K562 (cell line): Measurements from ENCODE around the gene HNRNPLL. TPM values are rescaled to one million over a fixed set of nuclear protein-coding genes. Genes with fewer than 3 reads are reported as not detected.

Experiments used
- ATAC-seq: fragments of 200-7000 bp; cut with Tn5 transposase; 3 replicates; pipeline ENCODE4 v1.9.1; 2020; ENCODE audit warnings: moderate library complexity
- BruUV-seq: library from RNA; stranded (reverse); fragments of 400-500 nt; replicated peaks from 2 replicates; lab custom pipeline; 2021; lab: Mats Ljungman, UMichigan
- CTCF ChIA-PET: fragments of 300-600 bp; formaldehyde crosslinking; extraction: SDS; loops from one replicate; lab custom pipeline; 2021; ENCODE audit warnings: low intra/inter-chr PET ratio; lab: Yijun Ruan, JAX
- POLR2A ChIA-PET: fragments of 300-600, 350-650 bp; sonication (Branson Sonifier 250); formaldehyde crosslinking; extraction: SDS; loops from one replicate; lab custom pipeline; 2021; ENCODE audit warnings: antibody characterized with exemption, inconsistent platforms; lab: Yijun Ruan, JAX
- DNase-seq, 4 experiments: peaks; one replicate each; pipeline versions ENCODE4 v3.0.0 to v3.0.0-alpha.2; 2011 to 2018; ENCODE audit warnings: low spot score in 3 of 4, mixed read lengths in 3 of 4; ENCODE audit errors: extremely low read depth in 1 of 4
- FAIRE-seq: peaks from 2 replicates; lab custom pipeline; 2011; peaks lifted over from hg19 to GRCh38; lab: Jason Lieb, UNC
- H2AFZ ChIP-seq: 2 replicates; pipeline ENCODE4 v1.6.0; 2011; ENCODE audit warnings: low read depth, low read length, control low read depth, inconsistent platforms
- H3K27ac ChIP-seq: fragments of 200-600 bp; 3 replicates; pipeline ENCODE4 v1.8.0; 2011; ENCODE audit warnings: low read depth, mild to moderate bottlenecking, control low read depth, inconsistent platforms, low read length, moderate library complexity, mixed read lengths; ENCODE audit errors: extremely low read depth
- H3K27me3 ChIP-seq, 2 experiments: fragments of 300-600 bp in 1 of 2; 2 replicates in 1 of 2; 3 replicates in 1 of 2; pipeline versions ENCODE4 v1.6.0 to v1.8.0; 2011; ENCODE audit warnings: inconsistent platforms in 2 of 2, low read length in 2 of 2, mild to moderate bottlenecking in 1 of 2, mixed read lengths in 1 of 2, moderate library complexity in 1 of 2; ENCODE audit not compliant: control insufficient read depth in 2 of 2, insufficient read depth in 2 of 2
- H3K36me3 ChIP-seq: fragments of 300-600 bp; 3 replicates; pipeline ENCODE4 v1.8.0; 2011; ENCODE audit warnings: mild to moderate bottlenecking, low read length, inconsistent platforms; ENCODE audit not compliant: control insufficient read depth, insufficient read depth
- H3K4me1 ChIP-seq, 2 experiments: fragments of 200-600 bp in 1 of 2; replicated peaks in 1 of 2; 2 replicates in 1 of 2; 3 replicates in 1 of 2; pipeline versions ENCODE4 v1.5.1 to v1.8.0; 2011; ENCODE audit warnings: inconsistent platforms in 2 of 2, low read length in 2 of 2, mild to moderate bottlenecking in 1 of 2, mixed read lengths in 1 of 2, moderate library complexity in 1 of 2; ENCODE audit not compliant: control insufficient read depth in 2 of 2, insufficient read depth in 2 of 2
- H3K4me2 ChIP-seq: 2 replicates; pipeline ENCODE4 v1.6.1; 2011; ENCODE audit warnings: low read length, control low read depth, inconsistent platforms, mixed read lengths; ENCODE audit not compliant: insufficient read depth
- H3K4me3 ChIP-seq: fragments of 200-600 bp; sonication (generic), shearing (Covaris generic); 2 replicates; pipeline ENCODE4 v1.5.1; 2016; ENCODE audit warnings: control low read depth, inconsistent platforms
- H3K79me2 ChIP-seq: fragments of 200-600 bp; 3 replicates; pipeline ENCODE4 v1.8.0; 2011; ENCODE audit warnings: low read length, inconsistent platforms; ENCODE audit not compliant: control insufficient read depth, insufficient read depth
- H3K9ac ChIP-seq, 2 experiments: 2 replicates each; pipeline versions ENCODE4 v1.6.0 to v1.6.1; 2011; ENCODE audit warnings: low read depth in 2 of 2, low read length in 2 of 2, control low read depth in 1 of 2, inconsistent platforms in 1 of 2, mild to moderate bottlenecking in 1 of 2, mixed read lengths in 1 of 2; ENCODE audit not compliant: insufficient read depth in 1 of 2
- H3K9me1 ChIP-seq: one replicate; pipeline ENCODE4 v1.6.0; 2011; ENCODE audit warnings: inconsistent platforms, mild to moderate bottlenecking, low read length, moderate library complexity; ENCODE audit not compliant: control insufficient read depth, insufficient read depth
- H3K9me3 ChIP-seq: replicated peaks from 2 replicates; pipeline ENCODE4 v1.5.1; 2011; ENCODE audit warnings: low read depth, low read length, inconsistent platforms; ENCODE audit not compliant: control insufficient read depth, insufficient read depth
- H4K20me1 ChIP-seq: replicated peaks from 2 replicates; pipeline ENCODE4 v1.6.1; 2011; ENCODE audit warnings: low read length, inconsistent platforms, mixed read lengths; ENCODE audit not compliant: control insufficient read depth, insufficient read depth
- CBX2 ChIP-seq: fragments of 200-600 bp; sonication (generic); IDR thresholded peaks from one replicate; pipeline ENCODE4 v1.6.1; 2012; ENCODE audit warnings: mild to moderate bottlenecking, low read length, inconsistent platforms; ENCODE audit not compliant: insufficient read depth, poor library complexity, severe bottlenecking
- DMBX1 ChIP-seq: fragments of 250-450 bp; sonication (Bioruptor Pico); IDR thresholded peaks from 2 replicates; pipeline ENCODE4 v1.8.0; 2022; ENCODE audit warnings: inconsistent platforms, mild to moderate bottlenecking, moderate library complexity, borderline replicate concordance
- FUS ChIP-seq: fragments of 200-400 bp; formaldehyde crosslinking; optimal IDR thresholded peaks from 2 replicates; pipeline ENCODE3; 2017; ENCODE audit warnings: low read depth, low read length
- HDAC8 ChIP-seq: fragments of 450-650 bp; IDR thresholded peaks from 2 replicates; pipeline ENCODE4 v1.6.1; 2016; ENCODE audit warnings: mild to moderate bottlenecking, missing genetic modification characterization, moderate library complexity, missing compliant biosample characterization
- NFE2L1 ChIP-seq: fragments of 450-650 bp; IDR thresholded peaks from 2 replicates; pipeline ENCODE4 v1.6.1; 2016; ENCODE audit warnings: missing genetic modification characterization, low read depth, mild to moderate bottlenecking, missing compliant biosample characterization, moderate library complexity, borderline replicate concordance
- NFXL1 ChIP-seq: fragments of 450-650 bp; formaldehyde crosslinking; IDR thresholded peaks from 2 replicates; pipeline ENCODE4 v1.4.0; 2021; ENCODE audit warnings: mild to moderate bottlenecking
- POLR2A ChIP-seq: fragments of 450-650 bp; conservative IDR thresholded peaks from 2 replicates; pipeline ENCODE4 v1.6.1; 2016
- POLR2G ChIP-seq: fragments of 200-400 bp; formaldehyde crosslinking; IDR thresholded peaks from 2 replicates; pipeline ENCODE4 v1.6.1; 2017; ENCODE audit warnings: low read depth, mild to moderate bottlenecking, antibody characterized with exemption, low read length, moderate library complexity
- RCOR1 ChIP-seq, 2 experiments: IDR thresholded peaks; 2 replicates each; pipeline ENCODE4 v1.6.1; 2012; ENCODE audit warnings: low read depth in 2 of 2, low read length in 2 of 2, borderline replicate concordance in 1 of 2, improper control_type of control experiment in 1 of 2
- RHOXF2B ChIP-seq: fragments of 250-450 bp; sonication (Bioruptor Pico); conservative IDR thresholded peaks from 2 replicates; pipeline ENCODE4 v1.5.1; 2021
- SMARCE1 ChIP-seq: fragments of 450-650 bp; IDR thresholded peaks from 2 replicates; pipeline ENCODE4 v1.7.1; 2016; ENCODE audit warnings: mild to moderate bottlenecking
- SNRNP70 ChIP-seq: fragments of 200-400 bp; formaldehyde crosslinking; optimal IDR thresholded peaks from 2 replicates; pipeline ENCODE3; 2017; ENCODE audit warnings: low read depth, low read length
- SUPT5H ChIP-seq: fragments of 450-650 bp; IDR thresholded peaks from 2 replicates; pipeline ENCODE4 v1.6.1; 2016
- ZNF174 ChIP-seq: fragments of 250-450 bp; sonication (Bioruptor Pico); IDR thresholded peaks from 2 replicates; pipeline ENCODE4 v1.4.0; 2020; ENCODE audit warnings: mild to moderate bottlenecking
- WGBS: fragments of 100-300 bp; shearing (Covaris generic); methylation state at CpG from one replicate; pipeline ENCODE4 v1.1.6; 2016; ENCODE audit warnings: low coverage, mixed read lengths; ENCODE audit not compliant: insufficient coverage; ENCODE audit errors: missing lambda C conversion rate; 5-methylcytosine and 5-hydroxymethylcytosine counted together
- in situ Hi-C: fragments of 300-500 bp; cut with MboI; formaldehyde crosslinking; loops from 4 replicates; pipeline ENCODE4 v1.15.0; 2018; ENCODE audit warnings: inconsistent platforms, mixed read lengths
- intact Hi-C: fragments of 100-400 bp; cut with micrococcal nuclease; formaldehyde crosslinking; loops from 2 replicates; pipeline ENCODE4 v1.14.2; 2022
- polyA plus RNA-seq, 8 experiments: library from polyadenylated mRNA; depleted of rRNA in 4 of 8; stranded (reverse) in 5 of 8; unstranded in 3 of 8; fragments of >200 nt; fragmentation: Nextera tagmentation in 2 of 8; fragmentation: Illumina TruSeq in 1 of 8; extraction: Ambion mirVana in 2 of 8; extraction: Trizol in 1 of 8; gene quantifications; 2 replicates each; pipeline versions ENCODE4 v1.2.1 to v1.2.3, GENCODE V29; 2011 to 2014; ENCODE audit warnings: inconsistent platforms in 1 of 8, missing spikeins in 1 of 8
- total RNA-seq, 7 experiments: library from RNA; depleted of rRNA in 6 of 7; stranded (reverse); fragments of >200 nt in 6 of 7; fragmentation: Illumina TruSeq in 2 of 7; extraction: Trizol in 2 of 7; gene quantifications; 2 replicates each; pipeline versions ENCODE4 v1.2.1 to v1.2.3, GENCODE V29; 2011 to 2021; ENCODE audit warnings: low replicate concordance in 1 of 7
- TF ChIP-seq, protein P1 (sequence below): fragments of 450-650 bp; IDR thresholded peaks from 2 replicates; pipeline ENCODE4 v1.6.1; 2016; ENCODE audit warnings: borderline replicate concordance
- TF ChIP-seq, protein P2 (sequence below): fragments of 450-650 bp; IDR thresholded peaks from 2 replicates; pipeline ENCODE4 v1.6.1; 2016; ENCODE audit warnings: low read depth, mild to moderate bottlenecking, moderate library complexity

Gene HNRNPLL
- total and polyA plus RNA-seq, 9 of the 15 experiments (the other 6 are each of a cell fraction or from before 2014, with no cell fraction given), result 19.8 to 135 (median 57.8) TPM

GRCh38 chr2:38578832-38579231 is 23.9 kb downstream of the HNRNPLL start:
- ATAC-seq (no peak), DNase-seq (no peak), FAIRE-seq (no peak)
- H3K9ac ChIP-seq, result no peak overlapping the region
- peaks cover 30% of the 10 kb centered on the region for H3K79me2 ChIP-seq
- 78% methylated on average over 5 of the region's 5 CpGs for WGBS
- CTCF ChIA-PET, result no interaction called here
- no peak overlapping the region for H2AFZ ChIP-seq
- H3K9me3 ChIP-seq, result no peaks in the 10 kb centered on the region
- TF ChIP-seq, protein P1, sequence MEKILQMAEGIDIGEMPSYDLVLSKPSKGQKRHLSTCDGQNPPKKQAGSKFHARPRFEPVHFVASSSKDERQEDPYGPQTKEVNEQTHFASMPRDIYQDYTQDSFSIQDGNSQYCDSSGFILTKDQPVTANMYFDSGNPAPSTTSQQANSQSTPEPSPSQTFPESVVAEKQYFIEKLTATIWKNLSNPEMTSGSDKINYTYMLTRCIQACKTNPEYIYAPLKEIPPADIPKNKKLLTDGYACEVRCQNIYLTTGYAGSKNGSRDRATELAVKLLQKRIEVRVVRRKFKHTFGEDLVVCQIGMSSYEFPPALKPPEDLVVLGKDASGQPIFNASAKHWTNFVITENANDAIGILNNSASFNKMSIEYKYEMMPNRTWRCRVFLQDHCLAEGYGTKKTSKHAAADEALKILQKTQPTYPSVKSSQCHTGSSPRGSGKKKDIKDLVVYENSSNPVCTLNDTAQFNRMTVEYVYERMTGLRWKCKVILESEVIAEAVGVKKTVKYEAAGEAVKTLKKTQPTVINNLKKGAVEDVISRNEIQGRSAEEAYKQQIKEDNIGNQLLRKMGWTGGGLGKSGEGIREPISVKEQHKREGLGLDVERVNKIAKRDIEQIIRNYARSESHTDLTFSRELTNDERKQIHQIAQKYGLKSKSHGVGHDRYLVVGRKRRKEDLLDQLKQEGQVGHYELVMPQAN, result no peak
- peak; percentile 53; the same call in 1 of the 2 replicates for TF ChIP-seq SUPT5H
- 0 out of 2 replicates have a peak, but pooled peaks have one; percentile 21 for TF ChIP-seq POLR2A
- no peaks in the 10 kb centered on the region for H4K20me1 ChIP-seq
- intact Hi-C loops (no loop called here), in situ Hi-C loops (no loop called here)
- H3K9me1 ChIP-seq, result no peaks in the 10 kb centered on the region
- H3K27ac ChIP-seq, result no peak overlapping the region
- H3K27me3 ChIP-seq, result no peaks in the 10 kb centered on the region
- BruUV-seq, result no TSS peak
- H3K4me3 ChIP-seq, result no peak overlapping the region
- no peak overlapping the region for H3K4me2 ChIP-seq
- no peaks in the 10 kb centered on the region for H3K4me1 ChIP-seq
- peaks cover 84% of the 10 kb centered on the region for H3K36me3 ChIP-seq
- POLR2A ChIA-PET, result interaction anchor here (0.9 to 1.3 kb wide), 3 partner anchors 12 to 173 kb away, joined by 4 to 5 read pairs (median 4); partner anchors contain the start of gene SRSF7

GRCh38 chr2:38574278-38574677 is 28.4 kb downstream of the HNRNPLL start:
- no peak overlapping the region for H3K4me3 ChIP-seq
- POLR2A ChIA-PET, result interaction anchor here (0.9 to 2.7 kb wide), 5 partner anchors 8 to 157 kb away, joined by 3 to 7 read pairs (median 3); no protein-coding TSS in a partner anchor
- H3K9ac ChIP-seq, result no peak overlapping the region
- in situ Hi-C loops, result no loop called here
- H3K27ac ChIP-seq, result no peak overlapping the region
- H3K79me2 ChIP-seq, result peaks cover 13% of the 10 kb centered on the region; the same call in 2 of the 3 replicates
- FAIRE-seq (no peak), DNase-seq (no peak), ATAC-seq (peak; percentile 9)
- no peaks in the 10 kb centered on the region for H4K20me1 ChIP-seq
- CTCF ChIA-PET, result no interaction called here
- H2AFZ ChIP-seq, result no peak overlapping the region
- peaks cover 88% of the 10 kb centered on the region for H3K36me3 ChIP-seq
- no TSS peak for BruUV-seq
- H3K9me3 ChIP-seq, result no peaks in the 10 kb centered on the region
- H3K4me2 ChIP-seq, result no peak overlapping the region
- intact Hi-C loops, result no loop called here
- no peaks in the 10 kb centered on the region for H3K9me1 ChIP-seq
- H3K4me1 ChIP-seq, result no peaks in the 10 kb centered on the region
- H3K27me3 ChIP-seq, result no peaks in the 10 kb centered on the region
- TF ChIP-seq, protein P2, sequence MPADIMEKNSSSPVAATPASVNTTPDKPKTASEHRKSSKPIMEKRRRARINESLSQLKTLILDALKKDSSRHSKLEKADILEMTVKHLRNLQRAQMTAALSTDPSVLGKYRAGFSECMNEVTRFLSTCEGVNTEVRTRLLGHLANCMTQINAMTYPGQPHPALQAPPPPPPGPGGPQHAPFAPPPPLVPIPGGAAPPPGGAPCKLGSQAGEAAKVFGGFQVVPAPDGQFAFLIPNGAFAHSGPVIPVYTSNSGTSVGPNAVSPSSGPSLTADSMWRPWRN, result no peak
- TF ChIP-seq NFXL1 (CRISPR knock-in tag), result no peak
- no peak for TF ChIP-seq CBX2
- no peak for TF ChIP-seq DMBX1 (CRISPR knock-in tag)
- no peak for TF ChIP-seq HDAC8
- TF ChIP-seq FUS, result no peak
- no peak for TF ChIP-seq SMARCE1
- no peak for TF ChIP-seq ZNF174 (CRISPR knock-in tag)
- TF ChIP-seq RHOXF2B, result no peak
- no peak for TF ChIP-seq SNRNP70
- TF ChIP-seq RCOR1 (IDR thresholded peaks at IDR 0.05; ENCODE audit: borderline replicate concordance in 1 of 2, low read depth in 2 of 2, low read length in 2 of 2), result no peak
- TF ChIP-seq POLR2G, result no peak; the same call in 1 of the 2 replicates
- TF ChIP-seq NFE2L1 (tag), result no peak
